GM12801 (cell line): ENCODE data around the gene SPZ1.

Source experiments
- CTCF ChIP-seq: IDR thresholded peaks from one replicate; pipeline ENCODE4 v1.5.1; 2011; ENCODE audit warnings: control low read depth; ENCODE audit not compliant: insufficient read length; ENCODE audit errors: extremely low read depth

SPZ1 gene

DNA sequence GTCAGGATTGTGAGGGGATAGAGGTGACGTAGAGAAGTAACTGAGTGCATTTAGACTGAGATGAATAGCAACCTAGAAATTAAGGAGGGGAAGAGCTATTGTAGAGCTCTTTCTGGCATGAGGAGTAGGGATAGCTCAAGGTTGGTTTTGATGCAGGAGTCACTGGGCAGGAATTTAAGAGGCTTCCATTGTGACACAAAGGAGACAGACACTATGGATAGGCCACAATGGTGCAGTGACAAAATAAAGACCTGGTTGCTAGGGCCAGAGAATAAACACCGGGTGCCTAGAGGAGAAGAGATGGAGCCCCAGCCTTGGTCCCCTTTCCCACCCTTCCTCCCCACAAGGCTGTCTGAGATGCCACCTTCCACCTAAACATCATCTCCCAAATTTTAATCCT lies at the start of gene SPZ1:
Gene SPZ1, plus strand, starts transcription at position 301 of the 400 bp plus-strand sequence. CDS start 214 bp downstream, outside the sequence.
- TF ChIP-seq CTCF = no peak

- TF ChIP-seq CTCF = no peak
These were observed 44.5 kb upstream of the SPZ1 start for GRCh38 chr5:80275347-80275746.

DNA sequence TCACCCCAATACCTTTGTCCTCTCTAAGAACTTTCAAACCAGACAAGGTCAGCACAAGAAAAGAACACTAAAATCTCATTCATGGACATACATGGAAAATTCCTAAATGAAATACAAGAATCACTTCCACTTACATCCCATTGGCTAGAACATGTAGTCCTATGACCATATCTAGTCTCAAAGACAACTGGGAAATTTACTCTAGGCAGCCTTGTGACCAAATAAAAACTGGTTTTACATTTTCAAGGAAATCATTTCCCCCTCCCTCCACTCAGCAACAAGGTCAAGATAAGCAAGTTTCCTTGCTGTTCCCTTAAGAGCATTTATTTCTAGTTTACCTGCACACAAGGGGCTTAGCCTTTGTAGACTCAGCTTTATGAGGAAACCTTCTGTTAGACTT lies 43.6 kb upstream of the SPZ1 start:
- TF ChIP-seq CTCF = no peak

- TF ChIP-seq CTCF = no peak
These were observed 42.6 kb upstream of the SPZ1 start for GRCh38 chr5:80277191-80277590.

GRCh38 chr5:80282054-80282453 lies 37.7 kb upstream of the SPZ1 start:
- no peak for TF ChIP-seq CTCF

DNA sequence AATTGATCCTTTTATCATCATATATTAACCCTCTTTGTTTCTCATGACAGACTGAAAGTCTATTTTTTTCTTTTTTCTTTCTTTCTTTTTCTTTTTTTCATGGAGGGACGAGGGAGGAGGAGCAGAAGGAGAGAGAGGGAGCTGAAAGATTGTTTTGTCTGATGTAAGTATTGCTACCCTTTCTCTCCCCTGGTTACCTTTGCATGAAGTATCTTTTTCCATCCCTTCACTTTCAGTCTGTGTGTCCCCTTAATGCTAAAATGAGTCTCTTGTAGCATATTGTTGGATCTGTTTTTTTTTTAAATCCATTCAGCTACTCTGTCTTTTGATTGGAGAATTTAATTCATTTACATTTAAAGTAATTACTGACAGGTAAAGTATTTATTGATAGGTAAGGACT lies 36.4 kb upstream of the SPZ1 start:
- no peak for TF ChIP-seq CTCF

DNA sequence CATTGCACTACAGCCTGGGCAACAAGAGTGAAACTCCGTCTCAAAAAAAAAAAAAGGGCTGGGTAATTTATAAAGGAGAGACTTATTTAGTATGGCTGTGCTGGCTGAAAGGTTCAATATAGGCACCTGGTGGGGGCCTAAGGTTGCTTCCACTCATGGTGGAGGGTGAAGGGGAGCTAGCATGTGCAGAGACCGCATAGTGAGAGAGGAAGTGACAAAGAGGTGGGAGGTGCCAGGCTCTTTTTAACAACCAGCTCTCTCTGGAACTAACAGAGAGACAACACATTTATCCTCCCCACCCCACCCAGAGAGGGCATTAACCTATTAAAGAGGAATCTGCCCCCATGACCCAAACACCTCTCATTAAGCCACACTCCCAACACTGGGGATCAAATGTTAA lies 35.1 kb upstream of the SPZ1 start:
- TF ChIP-seq CTCF = no peak

GRCh38 chr5:80288177-80288576 lies 31.6 kb upstream of the SPZ1 start:
- no peak for TF ChIP-seq CTCF
